A204.1 (cell line): Measurements from ENCODE around the gene TENT5C.

ENCODE experiments used
- FAIRE-seq: peaks from 2 replicates; lab custom pipeline; 2012; peaks lifted over from hg19 to GRCh38; lab: Jason Lieb, UNC

TENT5C gene

GRCh38 chr1:117613969-117614729 lies 8.3 kb downstream of the TENT5C start:
- no peak for FAIRE-seq

GRCh38 chr1:117615474-117615873 lies 9.6 kb downstream of the TENT5C start:
- no peak for FAIRE-seq

- FAIRE-seq: no peak
These were observed 10.5 kb downstream of the TENT5C start for GRCh38 chr1:117616356-117616755.

GRCh38 chr1:117616967-117617366 lies 11.1 kb downstream of the TENT5C start:
- FAIRE-seq: no peak

- no peak for FAIRE-seq
These were observed 12.7 kb downstream of the TENT5C start for GRCh38 chr1:117618450-117619122.

- FAIRE-seq: no peak
These were observed 14.6 kb downstream of the TENT5C start for GRCh38 chr1:117620440-117620839.

GRCh38 chr1:117621316-117621715 lies 15.5 kb downstream of the TENT5C start:
- no peak for FAIRE-seq

GRCh38 chr1:117622726-117623125 lies 16.9 kb downstream of the TENT5C start:
- no peak for FAIRE-seq

GRCh38 chr1:117623141-117623540 lies 17.3 kb downstream of the TENT5C start:
- FAIRE-seq: no peak

GRCh38 chr1:117623698-117624097 lies 17.9 kb downstream of the TENT5C start:
- no peak for FAIRE-seq

- FAIRE-seq: no peak
These were observed 21.8 kb downstream of the TENT5C start for GRCh38 chr1:117627546-117628130.

- FAIRE-seq: no peak
These were observed 22.5 kb downstream of the TENT5C start for GRCh38 chr1:117628343-117628742.

- no peak for FAIRE-seq
These were observed 24.0 kb downstream of the TENT5C start for GRCh38 chr1:117629625-117630422.

GRCh38 chr1:117630423-117630998 lies 24.7 kb downstream of the TENT5C start:
- no peak for FAIRE-seq

GRCh38 chr1:117631359-117632160 lies 25.7 kb downstream of the TENT5C start:
- no peak for FAIRE-seq

- FAIRE-seq: no peak
These were observed 26.6 kb downstream of the TENT5C start for GRCh38 chr1:117632269-117633067.

- FAIRE-seq: no peak
These were observed 27.2 kb downstream of the TENT5C start for GRCh38 chr1:117633068-117633345.

- FAIRE-seq: no peak
These were observed 27.6 kb downstream of the TENT5C start for GRCh38 chr1:117633423-117633822.

- no peak for FAIRE-seq
These were observed 28.1 kb downstream of the TENT5C start for GRCh38 chr1:117633936-117634335.

- FAIRE-seq: no peak
These were observed 28.8 kb downstream of the TENT5C start for GRCh38 chr1:117634631-117635030.

- no peak for FAIRE-seq
These were observed 30.0 kb downstream of the TENT5C start for GRCh38 chr1:117635805-117636204.
